HepG2 (cell line): ENCODE results near the gene ST3GAL5. TPM values are rescaled to one million over a fixed set of nuclear protein-coding genes. Genes with fewer than 3 reads are reported as not detected.

Experiments
- ATAC-seq: fragments of 200-7000 bp; cut with Tn5 transposase; 3 replicates; pipeline ENCODE4 v1.9.1; 2020; ENCODE audit warnings: mild to moderate bottlenecking, moderate library complexity
- BruUV-seq: library from RNA; stranded (reverse); fragments of 400-500 nt; replicated peaks from 2 replicates; lab custom pipeline; 2021; lab: Mats Ljungman, UMichigan
- CTCF ChIA-PET: fragments of 300-600 bp; formaldehyde crosslinking; extraction: SDS; loops from one replicate; lab custom pipeline; 2021; ENCODE audit warnings: low total read pairs, inconsistent platforms, low intra/inter-chr PET ratio; lab: Yijun Ruan, JAX
- POLR2A ChIA-PET: fragments of 350-600 bp; sonication (Branson Sonifier 250); formaldehyde crosslinking; loops from one replicate; lab custom pipeline; 2020; ENCODE audit warnings: antibody characterized with exemption, inconsistent platforms; lab: Yijun Ruan, JAX
- DNase-seq: peaks from one replicate; pipeline ENCODE4 v3.0.0-alpha.2; 2015; ENCODE audit warnings: low spot score
- FAIRE-seq: peaks from 3 replicates; lab custom pipeline; 2011; peaks lifted over from hg19 to GRCh38; lab: Jason Lieb, UNC
- H2AFZ ChIP-seq: one replicate; pipeline ENCODE4 v1.6.1; 2011; ENCODE audit warnings: low read length, inconsistent platforms
- H3K27ac ChIP-seq: fragments of 300-600 bp; 3 replicates; pipeline ENCODE4 v1.8.0; 2011; ENCODE audit warnings: mixed run types, mild to moderate bottlenecking, mixed read lengths, low read length, inconsistent platforms; ENCODE audit not compliant: insufficient read depth; ENCODE audit errors: extremely low read length
- H3K27me3 ChIP-seq, 2 experiments: fragments of 200-600 bp in 1 of 2; 2 replicates in 1 of 2; 3 replicates in 1 of 2; pipeline versions ENCODE4 v1.6.0 to v1.8.0; 2011; ENCODE audit warnings: low read length in 2 of 2, mild to moderate bottlenecking in 2 of 2, moderate library complexity in 2 of 2, inconsistent platforms in 1 of 2; ENCODE audit not compliant: insufficient read depth in 2 of 2, control insufficient read depth in 1 of 2
- H3K36me3 ChIP-seq, 2 experiments: fragments of 200-600 bp in 1 of 2; replicated peaks in 1 of 2; 2 replicates in 1 of 2; 3 replicates in 1 of 2; pipeline versions ENCODE4 v1.5.1 to v1.8.0; 2011; ENCODE audit warnings: low read length in 2 of 2, inconsistent platforms in 1 of 2; ENCODE audit not compliant: insufficient read depth in 2 of 2, control insufficient read depth in 1 of 2
- H3K4me1 ChIP-seq: 2 replicates; pipeline ENCODE4 v1.5.1; 2012; ENCODE audit warnings: low read length, inconsistent platforms; ENCODE audit not compliant: insufficient read depth
- H3K4me2 ChIP-seq: 2 replicates; pipeline ENCODE4 v1.6.0; 2011; ENCODE audit warnings: low read depth, low read length, inconsistent platforms
- H3K4me3 ChIP-seq, 3 experiments: fragments of 200-600 bp in 1 of 3; sonication (generic), shearing (Covaris generic) in 1 of 3; replicated peaks in 1 of 3; 2 replicates each; pipeline ENCODE4 v1.5.1; 2011 to 2016; ENCODE audit warnings: low read length in 3 of 3, inconsistent platforms in 2 of 3, low read depth in 2 of 3, mild to moderate bottlenecking in 2 of 3, control low read depth in 1 of 3, mixed read lengths in 1 of 3; ENCODE audit not compliant: insufficient read depth in 1 of 3
- H3K79me2 ChIP-seq: one replicate; pipeline ENCODE4 v1.6.1; 2011; ENCODE audit warnings: low read length, inconsistent platforms; ENCODE audit not compliant: insufficient read depth
- H3K9ac ChIP-seq: 2 replicates; pipeline ENCODE4 v1.6.0; 2011; ENCODE audit warnings: mild to moderate bottlenecking, low read depth, low read length, inconsistent platforms; ENCODE audit not compliant: insufficient read depth
- H3K9me3 ChIP-seq: 2 replicates; pipeline ENCODE4 v1.5.1; 2012; ENCODE audit warnings: mild to moderate bottlenecking, low read length
- H4K20me1 ChIP-seq: 2 replicates; pipeline ENCODE4 v1.6.0; 2011; ENCODE audit warnings: inconsistent platforms, mild to moderate bottlenecking, low read length, moderate library complexity; ENCODE audit not compliant: insufficient read depth
- DMTF1 ChIP-seq: sonication (generic); formaldehyde crosslinking; IDR thresholded peaks from 2 replicates; pipeline ENCODE4 v1.4.0; 2020; ENCODE audit warnings: mild to moderate bottlenecking, missing genetic modification reagents
- HOXA5 ChIP-seq: sonication (generic); formaldehyde crosslinking; IDR thresholded peaks from 2 replicates; pipeline ENCODE4 v1.4.0; 2020; ENCODE audit warnings: missing genetic modification reagents
- KMT2B ChIP-seq: IDR thresholded peaks from 2 replicates; pipeline ENCODE4 v1.6.1; 2016; ENCODE audit warnings: missing genetic modification reagents, missing compliant biosample characterization
- ZNF407 ChIP-seq: sonication (generic); formaldehyde crosslinking; IDR thresholded peaks from one replicate; pipeline ENCODE4 v1.5.1; 2020; ENCODE audit warnings: mild to moderate bottlenecking, missing genetic modification reagents; ENCODE audit errors: not compliant biosample characterization
- ZNF770 ChIP-seq: sonication (generic); formaldehyde crosslinking; IDR thresholded peaks from 2 replicates; pipeline ENCODE4 v1.5.0; 2020; ENCODE audit warnings: mild to moderate bottlenecking, missing genetic modification reagents
- WGBS: methylation state at CpG from one replicate; pipeline ENCODE4 v1.1.6; 2017; ENCODE audit warnings: low lambda C conversion rate; 5-methylcytosine and 5-hydroxymethylcytosine counted together
- in situ Hi-C: cut with HindIII; loops from 2 replicates; pipeline ENCODE4 v1.10.0; 2017; ENCODE audit warnings: low pct_unique_long_range_greater_than_20kb; ENCODE audit not compliant: extremely low pct_ligation_motif_present
- intact Hi-C: fragments of 100-400 bp; cut with micrococcal nuclease; formaldehyde crosslinking; loops from one replicate; pipeline ENCODE4 v1.10.0; 2022; ENCODE audit not compliant: unreplicated experiment
- polyA plus RNA-seq, 8 experiments: library from polyadenylated mRNA; depleted of rRNA in 3 of 8; stranded (reverse) in 7 of 8; unstranded in 1 of 8; fragments of >200 nt; fragmentation: Illumina TruSeq in 4 of 8; extraction: Trizol in 4 of 8; gene quantifications; 2 replicates each; pipeline versions ENCODE4 v1.2.1 to v1.2.3, GENCODE V29; 2011 to 2016; ENCODE audit warnings: low read depth in 4 of 8, missing spikeins in 1 of 8, mixed read lengths in 1 of 8; ENCODE audit not compliant: insufficient read depth in 1 of 8
- total RNA-seq, 5 experiments: library from RNA; depleted of rRNA; stranded (reverse); fragments of >200 nt; fragmentation: Illumina TruSeq; extraction: Trizol; gene quantifications; 2 replicates each; pipeline ENCODE4 v1.2.3, GENCODE V29; 2016; ENCODE audit warnings: low read depth in 1 of 5

Gene ST3GAL5
- total and polyA plus RNA-seq, 2 of the 13 experiments (the other 11 are each of a cell fraction or from before 2014, with no cell fraction given): 1.3 to 2.0 TPM

GRCh38 chr2:85827879-85828569 is 60.8 kb downstream of the ST3GAL5 start (continued):
- TF ChIP-seq DMTF1 (no peak), HOXA5 (CRISPR knock-in tag) (0 out of 2 replicates have a peak, but pooled peaks have one; percentile 12), KMT2B (CRISPR knock-in tag) (no peak)

- Histone ChIP-seq H3K4me2 (peak overlapping the region; percentile 80), H2AFZ (peak overlapping the region; percentile 47), H3K9me3 (no peaks in the 10 kb centered on the region), H3K79me2 (no peaks in the 10 kb centered on the region), H3K27me3 (peaks cover 3 to 8% of the 10 kb centered on the region in 2 experiments; a peak in 2 of 5 replicates), H3K9ac (peak overlapping the region; percentile 35; the same call in 1 of the 2 replicates), H4K20me1 (no peaks in the 10 kb centered on the region), H3K27ac (no peak overlapping the region), H3K4me1 (peaks cover 6% of the 10 kb centered on the region; the same call in 1 of the 2 replicates), H3K36me3 (no peaks in the 10 kb centered on the region), H3K4me3 (peak overlapping the region; percentile 34 to 69 (median 36); a peak in 5 of 6 replicates)
- BruUV-seq: no TSS peak
- WGBS: 14% methylated on average over 20 of the region's 20 CpGs
- ATAC-seq (peak; percentile 99), FAIRE-seq (peak; percentile 60), DNase-seq (peak; percentile 48)
- ChIA-PET CTCF (interaction anchor here (1.0 to 3.6 kb wide), 4 partner anchors 62 to 541 kb away, joined by 3 to 33 read pairs (median 6); partner anchors contain the start of gene ST3GAL5), POLR2A (interaction anchor here (0.8 kb wide), 1 partner anchor 279 kb away, joined by 3 read pairs; the partner anchor contains the start of genes POLR1A and PTCD3)
- in situ Hi-C loops (loop anchor here (5.0 kb wide), 1 partner anchor 250 kb away; no protein-coding TSS in a partner anchor), intact Hi-C loops (loop anchor here (1.0 to 5.0 kb wide), 2 partner anchors 253 to 545 kb away; no protein-coding TSS in a partner anchor)
- TF ChIP-seq HOXA5 (CRISPR knock-in tag): peak; percentile 72; the same call in 1 of the 2 replicates
- TF ChIP-seq ZNF770 (CRISPR knock-in tag): no peak
- peak; percentile 44 for TF ChIP-seq ZNF407 (CRISPR knock-in tag)
Measured at GRCh38 chr2:85826990-85827878, 61.6 kb downstream of the ST3GAL5 start.
